Neural progenitor cell (in vitro differentiated cells): ENCODE results near the gene VSX1. TPM values are rescaled to one million over a fixed set of nuclear protein-coding genes. Genes with fewer than 3 reads are reported as not detected.

Source experiments
- DNase-seq: peaks from one replicate; pipeline ENCODE4 v3.0.0-alpha.2; 2016; ENCODE audit warnings: low spot score
- H2AFZ ChIP-seq: fragments of 200-600 bp; sonication (generic); replicated peaks from 2 replicates; pipeline ENCODE4 v1.6.1; 2016; ENCODE audit warnings: antibody characterized with exemption
- H3F3A ChIP-seq: fragments of 200-600 bp; sonication (generic); 2 replicates; pipeline ENCODE4 v1.6.1; 2016; ENCODE audit warnings: antibody characterized with exemption, low read depth
- H3K27ac ChIP-seq: fragments of 200-600 bp; sonication (generic); 2 replicates; pipeline ENCODE4 v1.5.1; 2016; ENCODE audit warnings: mild to moderate bottlenecking
- H3K27me3 ChIP-seq: fragments of 200-600 bp; sonication (generic); 2 replicates; pipeline ENCODE4 v1.6.1; 2016; ENCODE audit warnings: mild to moderate bottlenecking, moderate library complexity
- H3K36me3 ChIP-seq: fragments of 200-600 bp; sonication (generic); 2 replicates; pipeline ENCODE4 v1.5.1; 2016
- H3K4me1 ChIP-seq: fragments of 200-600 bp; sonication (generic); 2 replicates; pipeline ENCODE4 v1.6.1; 2016; ENCODE audit warnings: mixed run types
- H3K4me2 ChIP-seq: fragments of 200-600 bp; sonication (generic); 2 replicates; pipeline ENCODE4 v1.6.1; 2016
- H3K4me3 ChIP-seq: fragments of 200-600 bp; sonication (generic); 2 replicates; pipeline ENCODE4 v1.5.1; 2016
- H3K79me2 ChIP-seq: fragments of 200-600 bp; sonication (generic); 2 replicates; pipeline ENCODE4 v1.6.1; 2016; ENCODE audit warnings: low read depth
- H3K9ac ChIP-seq: fragments of 200-600 bp; sonication (generic); 2 replicates; pipeline ENCODE4 v1.6.1; 2016
- H3K9me3 ChIP-seq: fragments of 200-600 bp; sonication (generic); 2 replicates; pipeline ENCODE4 v1.5.1; 2016; ENCODE audit warnings: low read depth
- H4K20me1 ChIP-seq: fragments of 200-600 bp; sonication (generic); 2 replicates; pipeline ENCODE4 v1.6.1; 2016; ENCODE audit warnings: low read depth
- H3K27ac Mint-ChIP-seq: 3 replicates; pipeline ENCODE4 v1.8.0; 2021; ENCODE audit warnings: mixed read lengths
- H3K27me3 Mint-ChIP-seq: 2 replicates; pipeline ENCODE4 v1.8.0; 2022; ENCODE audit warnings: low read depth, mild to moderate bottlenecking, inconsistent platforms, moderate library complexity, mixed read lengths; ENCODE audit not compliant: insufficient read depth
- H3K36me3 Mint-ChIP-seq: 3 replicates; pipeline ENCODE4 v1.8.0; 2021; ENCODE audit warnings: mixed read lengths
- H3K4me1 Mint-ChIP-seq: 3 replicates; pipeline ENCODE4 v1.8.0; 2021; ENCODE audit warnings: mixed read lengths
- H3K4me3 Mint-ChIP-seq: 3 replicates; pipeline ENCODE4 v1.8.0; 2021; ENCODE audit warnings: mild to moderate bottlenecking, moderate library complexity, mixed read lengths
- H3K9me3 Mint-ChIP-seq: 3 replicates; pipeline ENCODE4 v1.8.0; 2020; ENCODE audit warnings: mixed read lengths
- CTCF ChIP-seq: fragments of 200-600 bp; sonication (generic); IDR thresholded peaks from 2 replicates; pipeline ENCODE4 v1.5.1; 2017; ENCODE audit warnings: antibody characterized with exemption, mild to moderate bottlenecking
- EZH2 ChIP-seq: fragments of 200-600 bp; sonication (generic); IDR thresholded peaks from 2 replicates; pipeline ENCODE4 v1.6.1; 2017; ENCODE audit warnings: antibody characterized with exemption, mild to moderate bottlenecking, moderate library complexity
- EZH2phosphoT487 ChIP-seq: fragments of 200-600 bp; sonication (generic); IDR thresholded peaks from 2 replicates; pipeline ENCODE4 v1.6.1; 2017; ENCODE audit warnings: antibody characterized with exemption
- total RNA-seq: library from RNA; depleted of rRNA; stranded (reverse); fragments of >200 nt; gene quantifications from 2 replicates; pipeline ENCODE4 v1.2.3, GENCODE V29; 2015; ENCODE audit warnings: low replicate concordance

VSX1 gene
- total RNA-seq, 1 donor from 2014 or later: not detected

- no peak overlapping the region for H3K27ac Mint-ChIP-seq
- peak overlapping the region; percentile 80 for H3K4me3 Mint-ChIP-seq
- no peaks in the 10 kb centered on the region for H3K36me3 Mint-ChIP-seq
- Histone ChIP-seq H2AFZ (no peak overlapping the region), H3F3A (no peaks in the 10 kb centered on the region), H3K36me3 (no peaks in the 10 kb centered on the region), H3K27ac (no peak overlapping the region), H3K27me3 (peaks cover 84% of the 10 kb centered on the region), H3K4me1 (peaks cover 3% of the 10 kb centered on the region), H3K4me2 (no peak overlapping the region), H4K20me1 (peaks cover 26% of the 10 kb centered on the region), H3K9me3 (no peaks in the 10 kb centered on the region), H3K79me2 (no peaks in the 10 kb centered on the region), H3K4me3 (no peak overlapping the region), H3K9ac (no peak overlapping the region)
- peaks cover 67% of the 10 kb centered on the region for H3K27me3 Mint-ChIP-seq
- TF ChIP-seq EZH2phosphoT487: no peak
- no peak for TF ChIP-seq EZH2
- no peak for DNase-seq
- H3K9me3 Mint-ChIP-seq: no peaks in the 10 kb centered on the region
- H3K4me1 Mint-ChIP-seq: peaks cover 23% of the 10 kb centered on the region
Measured at GRCh38 chr20:25055711-25056495, 26.0 kb downstream of the VSX1 start.

GRCh38 chr20:25054995-25055629 is 26.8 kb downstream of the VSX1 start:
- Mint-ChIP-seq H3K4me3 (no peak overlapping the region), H3K27ac (no peak overlapping the region), H3K4me1 (peaks cover 23% of the 10 kb centered on the region), H3K27me3 (peaks cover 61% of the 10 kb centered on the region), H3K9me3 (no peaks in the 10 kb centered on the region), H3K36me3 (no peaks in the 10 kb centered on the region)
- H3K9me3 ChIP-seq: no peaks in the 10 kb centered on the region
- no peak for DNase-seq
- peaks cover 26% of the 10 kb centered on the region for H4K20me1 ChIP-seq
- H3K4me1 ChIP-seq: peaks cover 3% of the 10 kb centered on the region
- no peaks in the 10 kb centered on the region for H3K36me3 ChIP-seq
- no peaks in the 10 kb centered on the region for H3K79me2 ChIP-seq
- no peaks in the 10 kb centered on the region for H3F3A ChIP-seq
- H2AFZ ChIP-seq: no peak overlapping the region
- no peak overlapping the region for H3K9ac ChIP-seq
- no peak for TF ChIP-seq EZH2phosphoT487
- TF ChIP-seq CTCF: no peak
- no peak for TF ChIP-seq EZH2
- H3K4me3 ChIP-seq: no peak overlapping the region
- H3K27me3 ChIP-seq: peaks cover 76% of the 10 kb centered on the region
- no peak overlapping the region for H3K4me2 ChIP-seq
- no peak overlapping the region for H3K27ac ChIP-seq

DNA sequence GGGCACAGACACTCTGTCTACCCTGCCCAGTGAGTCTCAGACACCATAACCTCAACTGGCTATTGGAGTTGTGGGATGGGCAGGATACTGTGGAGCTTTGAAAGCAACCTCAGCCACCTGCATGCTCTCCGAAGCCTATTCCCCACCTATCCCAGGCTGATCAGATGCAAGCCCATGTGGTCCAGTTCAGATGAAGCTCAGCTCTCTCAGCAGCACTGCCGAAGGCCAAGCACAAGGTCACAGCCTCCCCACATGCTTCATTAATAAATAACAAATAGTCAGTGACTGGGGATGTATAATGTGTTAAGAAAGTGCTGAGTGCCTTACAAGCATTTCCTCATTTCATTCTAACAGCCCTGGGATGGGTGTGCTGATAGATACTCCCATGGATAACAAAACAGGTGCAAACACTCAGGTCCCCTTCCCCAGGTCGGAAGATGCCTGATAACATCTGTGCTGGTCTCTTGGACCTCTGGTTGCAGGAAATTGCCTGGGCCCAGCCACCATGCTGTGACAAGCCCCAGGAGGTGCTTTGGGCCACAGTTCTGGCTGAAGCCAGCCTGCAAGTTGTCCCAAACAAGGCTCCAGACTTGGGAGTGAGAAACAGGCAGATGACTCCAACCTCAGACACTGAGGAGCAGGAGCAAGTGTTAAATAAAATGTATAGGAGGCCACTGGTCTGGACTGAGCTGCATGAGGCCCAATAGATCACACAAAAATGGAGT is 27.7 kb downstream of the VSX1 start:
- no peak for DNase-seq
- Histone ChIP-seq H3K9ac (no peak overlapping the region), H3K4me2 (no peak overlapping the region), H3K27me3 (peaks cover 67% of the 10 kb centered on the region), H3K79me2 (no peaks in the 10 kb centered on the region), H3K9me3 (no peaks in the 10 kb centered on the region), H3K36me3 (no peaks in the 10 kb centered on the region), H4K20me1 (peaks cover 22% of the 10 kb centered on the region), H3K27ac (no peak overlapping the region), H3K4me3 (no peak overlapping the region), H2AFZ (no peak overlapping the region), H3F3A (no peaks in the 10 kb centered on the region), H3K4me1 (peaks cover 3% of the 10 kb centered on the region)
- Mint-ChIP-seq H3K27ac (no peak overlapping the region), H3K4me3 (peak overlapping the region; percentile 27), H3K4me1 (peaks cover 23% of the 10 kb centered on the region), H3K36me3 (no peaks in the 10 kb centered on the region), H3K9me3 (no peaks in the 10 kb centered on the region), H3K27me3 (peaks cover 58% of the 10 kb centered on the region)
- TF ChIP-seq CTCF: no peak
- TF ChIP-seq EZH2: no peak
- no peak for TF ChIP-seq EZH2phosphoT487
